HepG2 (cell line): ENCODE measurements around the gene RAD52. TPM values are rescaled to one million over a fixed set of nuclear protein-coding genes. Genes with fewer than 3 reads are reported as not detected.

ENCODE experiments used
- ATAC-seq: fragments of 200-7000 bp; cut with Tn5 transposase; 3 replicates; pipeline ENCODE4 v1.9.1; 2020; ENCODE audit warnings: mild to moderate bottlenecking, moderate library complexity
- BruUV-seq: library from RNA; stranded (reverse); fragments of 400-500 nt; replicated peaks from 2 replicates; lab custom pipeline; 2021; lab: Mats Ljungman, UMichigan
- CTCF ChIA-PET: fragments of 300-600 bp; formaldehyde crosslinking; extraction: SDS; loops from one replicate; lab custom pipeline; 2021; ENCODE audit warnings: low total read pairs, inconsistent platforms, low intra/inter-chr PET ratio; lab: Yijun Ruan, JAX
- POLR2A ChIA-PET: fragments of 350-600 bp; sonication (Branson Sonifier 250); formaldehyde crosslinking; loops from one replicate; lab custom pipeline; 2020; ENCODE audit warnings: antibody characterized with exemption, inconsistent platforms; lab: Yijun Ruan, JAX
- DNase-seq: peaks from one replicate; pipeline ENCODE4 v3.0.0-alpha.2; 2015; ENCODE audit warnings: low spot score
- FAIRE-seq: peaks from 3 replicates; lab custom pipeline; 2011; peaks lifted over from hg19 to GRCh38; lab: Jason Lieb, UNC
- H2AFZ ChIP-seq: one replicate; pipeline ENCODE4 v1.6.1; 2011; ENCODE audit warnings: low read length, inconsistent platforms
- H3K27ac ChIP-seq: fragments of 300-600 bp; 3 replicates; pipeline ENCODE4 v1.8.0; 2011; ENCODE audit warnings: mixed run types, mild to moderate bottlenecking, mixed read lengths, low read length, inconsistent platforms; ENCODE audit not compliant: insufficient read depth; ENCODE audit errors: extremely low read length
- H3K27me3 ChIP-seq, 2 experiments: fragments of 200-600 bp in 1 of 2; 2 replicates in 1 of 2; 3 replicates in 1 of 2; pipeline versions ENCODE4 v1.6.0 to v1.8.0; 2011; ENCODE audit warnings: low read length in 2 of 2, mild to moderate bottlenecking in 2 of 2, moderate library complexity in 2 of 2, inconsistent platforms in 1 of 2; ENCODE audit not compliant: insufficient read depth in 2 of 2, control insufficient read depth in 1 of 2
- H3K36me3 ChIP-seq, 2 experiments: fragments of 200-600 bp in 1 of 2; replicated peaks in 1 of 2; 2 replicates in 1 of 2; 3 replicates in 1 of 2; pipeline versions ENCODE4 v1.5.1 to v1.8.0; 2011; ENCODE audit warnings: low read length in 2 of 2, inconsistent platforms in 1 of 2; ENCODE audit not compliant: insufficient read depth in 2 of 2, control insufficient read depth in 1 of 2
- H3K4me1 ChIP-seq: 2 replicates; pipeline ENCODE4 v1.5.1; 2012; ENCODE audit warnings: low read length, inconsistent platforms; ENCODE audit not compliant: insufficient read depth
- H3K4me2 ChIP-seq: 2 replicates; pipeline ENCODE4 v1.6.0; 2011; ENCODE audit warnings: low read depth, low read length, inconsistent platforms
- H3K4me3 ChIP-seq, 3 experiments: fragments of 200-600 bp in 1 of 3; sonication (generic), shearing (Covaris generic) in 1 of 3; replicated peaks in 1 of 3; 2 replicates each; pipeline ENCODE4 v1.5.1; 2011 to 2016; ENCODE audit warnings: low read length in 3 of 3, inconsistent platforms in 2 of 3, low read depth in 2 of 3, mild to moderate bottlenecking in 2 of 3, control low read depth in 1 of 3, mixed read lengths in 1 of 3; ENCODE audit not compliant: insufficient read depth in 1 of 3
- H3K79me2 ChIP-seq: one replicate; pipeline ENCODE4 v1.6.1; 2011; ENCODE audit warnings: low read length, inconsistent platforms; ENCODE audit not compliant: insufficient read depth
- H3K9ac ChIP-seq: 2 replicates; pipeline ENCODE4 v1.6.0; 2011; ENCODE audit warnings: mild to moderate bottlenecking, low read depth, low read length, inconsistent platforms; ENCODE audit not compliant: insufficient read depth
- H3K9me3 ChIP-seq: 2 replicates; pipeline ENCODE4 v1.5.1; 2012; ENCODE audit warnings: mild to moderate bottlenecking, low read length
- H4K20me1 ChIP-seq: 2 replicates; pipeline ENCODE4 v1.6.0; 2011; ENCODE audit warnings: inconsistent platforms, mild to moderate bottlenecking, low read length, moderate library complexity; ENCODE audit not compliant: insufficient read depth
- EHMT2 ChIP-seq: fragments of 200-600 bp; sonication (generic); IDR thresholded peaks from 2 replicates; pipeline ENCODE4 v1.7.0; 2017; ENCODE audit warnings: antibody characterized with exemption, low read depth, low read length, borderline replicate concordance
- GLI4 ChIP-seq: sonication (generic); formaldehyde crosslinking; IDR thresholded peaks from 2 replicates; pipeline ENCODE4 v1.5.1; 2020; ENCODE audit warnings: missing genetic modification reagents, mild to moderate bottlenecking, moderate library complexity, borderline replicate concordance
- HMG20A ChIP-seq: IDR thresholded peaks from 2 replicates; pipeline ENCODE4 v1.6.1; 2016; ENCODE audit warnings: borderline replicate concordance
- HNF1B ChIP-seq: sonication (generic); formaldehyde crosslinking; IDR thresholded peaks from 2 replicates; pipeline ENCODE4 v1.5.1; 2020; ENCODE audit warnings: mild to moderate bottlenecking, moderate library complexity, missing genetic modification reagents
- HOXA5 ChIP-seq: sonication (generic); formaldehyde crosslinking; IDR thresholded peaks from 2 replicates; pipeline ENCODE4 v1.4.0; 2020; ENCODE audit warnings: missing genetic modification reagents
- MXI1 ChIP-seq: IDR thresholded peaks from 3 replicates; pipeline ENCODE4 v1.6.1; 2012; ENCODE audit warnings: low read depth, low read length, inconsistent platforms, borderline replicate concordance
- WGBS: methylation state at CpG from one replicate; pipeline ENCODE4 v1.1.6; 2017; ENCODE audit warnings: low lambda C conversion rate; 5-methylcytosine and 5-hydroxymethylcytosine counted together
- in situ Hi-C: cut with HindIII; loops from 2 replicates; pipeline ENCODE4 v1.10.0; 2017; ENCODE audit warnings: low pct_unique_long_range_greater_than_20kb; ENCODE audit not compliant: extremely low pct_ligation_motif_present
- intact Hi-C: fragments of 100-400 bp; cut with micrococcal nuclease; formaldehyde crosslinking; loops from one replicate; pipeline ENCODE4 v1.10.0; 2022; ENCODE audit not compliant: unreplicated experiment
- polyA plus RNA-seq, 8 experiments: library from polyadenylated mRNA; depleted of rRNA in 3 of 8; stranded (reverse) in 7 of 8; unstranded in 1 of 8; fragments of >200 nt; fragmentation: Illumina TruSeq in 4 of 8; extraction: Trizol in 4 of 8; gene quantifications; 2 replicates each; pipeline versions ENCODE4 v1.2.1 to v1.2.3, GENCODE V29; 2011 to 2016; ENCODE audit warnings: low read depth in 4 of 8, missing spikeins in 1 of 8, mixed read lengths in 1 of 8; ENCODE audit not compliant: insufficient read depth in 1 of 8
- total RNA-seq, 5 experiments: library from RNA; depleted of rRNA; stranded (reverse); fragments of >200 nt; fragmentation: Illumina TruSeq; extraction: Trizol; gene quantifications; 2 replicates each; pipeline ENCODE4 v1.2.3, GENCODE V29; 2016; ENCODE audit warnings: low read depth in 1 of 5
- TF ChIP-seq, protein P1 (sequence below), 2 experiments: IDR thresholded peaks; 2 replicates each; pipeline ENCODE4 v1.6.1; 2011 to 2012; ENCODE audit warnings: low read length in 2 of 2, borderline replicate concordance in 1 of 2, low read depth in 1 of 2, mild to moderate bottlenecking in 1 of 2, moderate library complexity in 1 of 2

Gene RAD52
- total and polyA plus RNA-seq, 2 of the 13 experiments (the other 11 are each of a cell fraction or from before 2014, with no cell fraction given): 14.3 to 19.9 TPM

GRCh38 chr12:905261-906031, 44.0 kb downstream of the RAD52 start:
- CTCF ChIA-PET: no interaction called here
- no peaks in the 10 kb centered on the region for H3K27me3 ChIP-seq
- H3K4me3 ChIP-seq: no peak overlapping the region
- no peak overlapping the region for H3K4me2 ChIP-seq
- no peaks in the 10 kb centered on the region; the same call in 1 of the 2 replicates for H4K20me1 ChIP-seq
- H3K9ac ChIP-seq: no peak overlapping the region
- no TSS peak for BruUV-seq
- ATAC-seq: no peak
- WGBS: 98% methylated on average over 9 of the region's 9 CpGs
- intact Hi-C loops: no loop called here
- DNase-seq: no peak
- no peak overlapping the region for H3K27ac ChIP-seq
- TF ChIP-seq MXI1 (no peak), HNF1B (CRISPR knock-in tag) (no peak), HMG20A (no peak), GLI4 (CRISPR knock-in tag) (no peak), EHMT2 (no peak), HOXA5 (no peak)
- no peaks in the 10 kb centered on the region for H3K4me1 ChIP-seq
- in situ Hi-C loops: no loop called here
- H3K36me3 ChIP-seq: peaks cover 41 to 93% of the 10 kb centered on the region in 2 experiments
- H3K79me2 ChIP-seq: no peaks in the 10 kb centered on the region
- FAIRE-seq: no peak
- H2AFZ ChIP-seq: no peak overlapping the region
- POLR2A ChIA-PET: no interaction called here
- H3K9me3 ChIP-seq: no peaks in the 10 kb centered on the region

DNA sequence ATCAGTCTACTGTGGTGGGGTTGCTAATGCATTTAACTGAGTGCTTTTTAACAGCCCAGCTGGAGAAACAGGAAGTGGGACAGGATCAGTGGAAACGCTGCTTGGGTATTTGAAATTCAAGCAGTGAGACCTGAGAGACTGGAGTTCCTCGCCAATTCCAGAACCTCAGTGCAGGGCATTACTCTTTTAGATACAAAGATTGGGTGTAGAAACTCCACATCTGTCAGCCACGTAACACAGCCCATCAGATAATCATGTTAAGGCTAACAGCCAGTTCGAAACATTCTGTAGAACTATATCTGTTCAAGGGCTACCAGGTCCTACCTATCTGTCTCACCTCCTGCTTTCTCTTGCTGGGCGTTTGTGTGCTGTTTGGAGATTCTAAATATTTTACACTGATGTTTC, 45.5 kb downstream of the RAD52 start:
- TF ChIP-seq MXI1: no peak
- TF ChIP-seq, protein P1, sequence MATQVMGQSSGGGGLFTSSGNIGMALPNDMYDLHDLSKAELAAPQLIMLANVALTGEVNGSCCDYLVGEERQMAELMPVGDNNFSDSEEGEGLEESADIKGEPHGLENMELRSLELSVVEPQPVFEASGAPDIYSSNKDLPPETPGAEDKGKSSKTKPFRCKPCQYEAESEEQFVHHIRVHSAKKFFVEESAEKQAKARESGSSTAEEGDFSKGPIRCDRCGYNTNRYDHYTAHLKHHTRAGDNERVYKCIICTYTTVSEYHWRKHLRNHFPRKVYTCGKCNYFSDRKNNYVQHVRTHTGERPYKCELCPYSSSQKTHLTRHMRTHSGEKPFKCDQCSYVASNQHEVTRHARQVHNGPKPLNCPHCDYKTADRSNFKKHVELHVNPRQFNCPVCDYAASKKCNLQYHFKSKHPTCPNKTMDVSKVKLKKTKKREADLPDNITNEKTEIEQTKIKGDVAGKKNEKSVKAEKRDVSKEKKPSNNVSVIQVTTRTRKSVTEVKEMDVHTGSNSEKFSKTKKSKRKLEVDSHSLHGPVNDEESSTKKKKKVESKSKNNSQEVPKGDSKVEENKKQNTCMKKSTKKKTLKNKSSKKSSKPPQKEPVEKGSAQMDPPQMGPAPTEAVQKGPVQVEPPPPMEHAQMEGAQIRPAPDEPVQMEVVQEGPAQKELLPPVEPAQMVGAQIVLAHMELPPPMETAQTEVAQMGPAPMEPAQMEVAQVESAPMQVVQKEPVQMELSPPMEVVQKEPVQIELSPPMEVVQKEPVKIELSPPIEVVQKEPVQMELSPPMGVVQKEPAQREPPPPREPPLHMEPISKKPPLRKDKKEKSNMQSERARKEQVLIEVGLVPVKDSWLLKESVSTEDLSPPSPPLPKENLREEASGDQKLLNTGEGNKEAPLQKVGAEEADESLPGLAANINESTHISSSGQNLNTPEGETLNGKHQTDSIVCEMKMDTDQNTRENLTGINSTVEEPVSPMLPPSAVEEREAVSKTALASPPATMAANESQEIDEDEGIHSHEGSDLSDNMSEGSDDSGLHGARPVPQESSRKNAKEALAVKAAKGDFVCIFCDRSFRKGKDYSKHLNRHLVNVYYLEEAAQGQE (IDR thresholded peaks at IDR 0.05; ENCODE audit: borderline replicate concordance in 1 of 2, low read depth in 1 of 2, low read length in 2 of 2): no peak
- intact Hi-C loops (no loop called here), in situ Hi-C loops (no loop called here)
- Histone ChIP-seq H3K27ac (no peak overlapping the region), H3K4me1 (no peaks in the 10 kb centered on the region), H3K79me2 (no peaks in the 10 kb centered on the region), H3K36me3 (peaks cover 43 to 93% of the 10 kb centered on the region in 2 experiments), H4K20me1 (no peaks in the 10 kb centered on the region; the same call in 1 of the 2 replicates), H3K27me3 (no peaks in the 10 kb centered on the region), H3K4me3 (no peak overlapping the region), H3K4me2 (no peak overlapping the region), H3K9me3 (no peaks in the 10 kb centered on the region), H2AFZ (no peak overlapping the region), H3K9ac (no peak overlapping the region)
- ChIA-PET CTCF (no interaction called here), POLR2A (no interaction called here)
- no TSS peak for BruUV-seq
- WGBS: 97% methylated on average over 4 of the region's 5 CpGs
- FAIRE-seq (no peak), DNase-seq (no peak), ATAC-seq (no peak)
